GM12875 (cell line): Measurements from ENCODE around the gene MDGA2.

Experiments used
- H3K4me3 ChIP-seq: one replicate; pipeline ENCODE4 v1.5.1; 2011; ENCODE audit warnings: low read depth, low read length, control low read depth
- TF ChIP-seq, protein P1 (sequence below): IDR thresholded peaks from 2 replicates; pipeline ENCODE4 v1.5.1; 2011; ENCODE audit warnings: low read depth, mild to moderate bottlenecking, control low read depth, inconsistent platforms, low read length, moderate library complexity, borderline replicate concordance; ENCODE audit not compliant: insufficient read depth

Gene MDGA2

DNA sequence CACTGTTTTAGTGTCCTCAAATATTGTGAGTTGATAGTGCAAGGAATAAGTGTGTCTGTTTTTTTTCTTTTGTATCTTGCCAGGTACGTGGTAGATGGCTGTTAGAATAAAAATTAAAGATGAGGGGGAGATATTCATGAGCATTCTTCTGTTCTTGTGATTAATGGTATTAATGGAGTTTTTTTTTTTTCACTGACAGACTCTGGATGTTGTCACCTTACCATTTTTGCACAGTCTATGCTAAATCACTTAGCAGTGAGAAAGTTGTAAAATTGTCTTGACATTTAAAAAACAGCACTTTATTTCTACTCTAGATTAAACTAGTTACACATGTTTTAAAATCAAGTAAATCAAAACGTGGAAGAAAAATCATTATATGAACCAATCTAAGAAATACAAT, 204.3 kb downstream of the MDGA2 start:
- H3K4me3 ChIP-seq = no peak overlapping the region
- TF ChIP-seq, protein P1, sequence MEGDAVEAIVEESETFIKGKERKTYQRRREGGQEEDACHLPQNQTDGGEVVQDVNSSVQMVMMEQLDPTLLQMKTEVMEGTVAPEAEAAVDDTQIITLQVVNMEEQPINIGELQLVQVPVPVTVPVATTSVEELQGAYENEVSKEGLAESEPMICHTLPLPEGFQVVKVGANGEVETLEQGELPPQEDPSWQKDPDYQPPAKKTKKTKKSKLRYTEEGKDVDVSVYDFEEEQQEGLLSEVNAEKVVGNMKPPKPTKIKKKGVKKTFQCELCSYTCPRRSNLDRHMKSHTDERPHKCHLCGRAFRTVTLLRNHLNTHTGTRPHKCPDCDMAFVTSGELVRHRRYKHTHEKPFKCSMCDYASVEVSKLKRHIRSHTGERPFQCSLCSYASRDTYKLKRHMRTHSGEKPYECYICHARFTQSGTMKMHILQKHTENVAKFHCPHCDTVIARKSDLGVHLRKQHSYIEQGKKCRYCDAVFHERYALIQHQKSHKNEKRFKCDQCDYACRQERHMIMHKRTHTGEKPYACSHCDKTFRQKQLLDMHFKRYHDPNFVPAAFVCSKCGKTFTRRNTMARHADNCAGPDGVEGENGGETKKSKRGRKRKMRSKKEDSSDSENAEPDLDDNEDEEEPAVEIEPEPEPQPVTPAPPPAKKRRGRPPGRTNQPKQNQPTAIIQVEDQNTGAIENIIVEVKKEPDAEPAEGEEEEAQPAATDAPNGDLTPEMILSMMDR = no peak

DNA sequence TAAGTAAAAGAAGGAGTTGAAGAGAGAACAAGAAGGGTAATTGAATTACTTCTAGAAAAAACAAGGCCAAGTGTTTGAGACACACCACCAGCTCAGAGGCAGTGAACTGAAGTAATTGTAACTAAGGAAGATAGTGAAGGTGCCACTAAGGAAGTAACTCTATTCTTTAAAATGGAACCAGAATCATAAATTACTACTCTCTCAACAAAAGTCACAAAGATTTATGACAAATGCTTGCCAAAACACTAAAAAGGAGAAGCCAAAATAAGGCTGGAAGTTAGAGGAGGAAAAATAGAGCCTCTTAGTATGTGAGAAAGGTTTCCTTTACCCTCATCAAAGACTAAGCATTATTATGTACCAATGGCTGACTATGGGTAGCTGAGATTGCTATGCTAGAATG, 208.5 kb downstream of the MDGA2 start:
- TF ChIP-seq, protein P1 = no peak

DNA sequence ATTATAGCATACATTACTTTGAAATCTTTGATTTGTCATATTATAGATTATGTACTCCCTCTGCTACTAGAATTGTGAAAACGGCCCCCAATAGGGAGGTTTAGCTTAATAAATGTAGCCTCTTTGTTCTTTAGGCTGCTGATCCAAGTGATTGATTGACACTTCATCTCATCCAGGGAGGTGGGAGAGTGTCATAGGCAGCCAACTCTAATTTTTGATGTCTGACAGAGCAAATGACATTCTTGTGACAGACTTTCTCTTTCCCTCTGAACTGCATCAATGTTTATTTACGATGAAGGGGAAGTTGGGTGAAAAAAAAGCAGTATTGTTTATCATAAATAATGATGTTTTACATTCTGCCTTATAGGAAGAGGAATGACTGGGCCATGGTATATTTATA, 221.4 kb downstream of the MDGA2 start:
- TF ChIP-seq, protein P1 = no peak
- no peak overlapping the region for H3K4me3 ChIP-seq

More for the DNA sequence above, 208.5 kb downstream of the MDGA2 start:
- H3K4me3 ChIP-seq = no peak overlapping the region

DNA sequence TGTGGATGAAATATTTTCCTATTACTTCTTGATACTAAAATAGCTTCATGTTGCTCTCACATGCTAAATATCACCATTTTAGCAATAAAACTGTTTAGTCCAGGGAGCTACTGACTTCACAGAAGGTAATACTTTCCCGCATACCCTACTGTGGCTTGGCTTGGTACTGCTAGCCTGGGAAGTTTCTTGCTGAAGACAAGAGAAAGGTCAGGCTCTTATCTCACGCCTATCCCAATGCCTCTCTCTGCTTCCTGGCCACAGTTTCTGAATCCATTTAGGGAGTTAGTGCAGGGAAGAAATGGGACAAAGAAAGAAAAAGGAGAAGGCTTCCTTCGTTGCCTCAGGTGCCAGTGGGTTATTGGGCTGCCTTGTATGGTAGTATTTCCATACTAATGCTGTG, 228.3 kb downstream of the MDGA2 start:
- TF ChIP-seq, protein P1 = no peak

DNA sequence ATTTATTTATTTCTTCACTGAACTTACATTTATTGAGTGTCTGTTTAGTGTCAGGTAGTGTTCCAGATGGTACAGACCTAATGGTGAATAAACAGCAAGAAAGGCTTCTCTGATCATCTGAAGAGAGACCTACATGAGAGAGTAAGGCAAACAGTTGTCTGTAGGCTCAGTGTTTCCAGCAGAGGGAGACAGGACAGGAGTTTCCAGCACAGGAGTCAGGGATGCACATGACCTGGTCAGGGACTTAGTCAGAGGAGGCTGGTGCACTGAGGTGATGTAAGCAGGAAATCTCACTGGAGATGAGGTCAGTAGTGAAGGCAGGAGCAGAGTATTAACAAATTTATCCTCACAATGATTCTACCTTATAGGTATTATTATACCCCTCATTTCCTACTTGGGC, 233.2 kb downstream of the MDGA2 start:
- TF ChIP-seq, protein P1 = no peak
- H3K4me3 ChIP-seq = no peak overlapping the region

More for the DNA sequence above, 228.3 kb downstream of the MDGA2 start:
- H3K4me3 ChIP-seq = no peak overlapping the region

DNA sequence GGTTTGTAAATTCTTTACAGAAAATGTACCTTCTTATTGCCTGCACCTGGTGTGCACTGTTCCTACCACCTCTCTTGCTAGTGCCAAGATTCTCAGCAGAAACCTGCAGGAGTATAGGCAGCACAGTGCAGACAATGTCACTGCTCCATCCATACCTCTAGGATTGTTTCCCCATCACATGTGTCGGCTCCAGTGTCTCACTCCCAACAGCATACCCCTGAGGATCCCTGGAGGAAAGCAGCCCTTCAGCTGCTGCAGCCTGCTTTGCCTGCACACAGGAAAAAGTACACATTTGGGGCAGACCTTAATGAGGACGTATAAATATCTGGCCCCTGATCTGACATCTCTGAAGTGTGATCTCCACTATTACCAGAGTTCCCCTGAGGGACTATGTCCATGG, 235.5 kb downstream of the MDGA2 start:
- TF ChIP-seq, protein P1 = no peak
- H3K4me3 ChIP-seq = no peak overlapping the region

DNA sequence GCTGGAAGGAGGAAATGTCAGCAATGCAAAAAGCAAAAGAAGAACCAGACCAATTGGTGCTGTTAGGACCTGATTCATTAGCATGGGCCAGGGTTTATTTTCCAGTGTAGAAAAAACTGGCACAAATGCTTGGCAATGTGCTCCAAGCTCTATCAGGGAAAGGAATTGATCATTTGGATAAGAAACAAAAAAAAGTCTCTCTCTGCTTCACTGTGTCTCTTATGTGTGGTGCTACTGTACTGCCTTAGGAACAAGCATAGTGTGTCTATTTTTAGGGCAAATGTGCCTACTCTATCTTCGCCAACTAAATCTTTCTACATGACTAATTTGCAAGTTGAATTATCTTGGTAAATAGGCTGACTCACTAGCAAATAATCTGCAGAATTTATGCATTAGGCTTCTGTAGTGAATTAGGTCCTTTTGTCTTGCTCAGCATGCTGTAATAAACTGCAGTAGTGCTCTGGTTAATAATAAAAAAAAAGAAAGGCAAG, 236.7 kb downstream of the MDGA2 start:
- TF ChIP-seq, protein P1 = no peak
- H3K4me3 ChIP-seq = no peak overlapping the region
